ENCODE measurements around the gene SP6. TPM values are rescaled to one million over a fixed set of nuclear protein-coding genes. Genes with fewer than 3 reads are reported as not detected.

The SP6 gene
- total RNA-seq, 4 donors from 2014 or later: 1.1 to 6.4 (median 3.8) TPM

DNA sequence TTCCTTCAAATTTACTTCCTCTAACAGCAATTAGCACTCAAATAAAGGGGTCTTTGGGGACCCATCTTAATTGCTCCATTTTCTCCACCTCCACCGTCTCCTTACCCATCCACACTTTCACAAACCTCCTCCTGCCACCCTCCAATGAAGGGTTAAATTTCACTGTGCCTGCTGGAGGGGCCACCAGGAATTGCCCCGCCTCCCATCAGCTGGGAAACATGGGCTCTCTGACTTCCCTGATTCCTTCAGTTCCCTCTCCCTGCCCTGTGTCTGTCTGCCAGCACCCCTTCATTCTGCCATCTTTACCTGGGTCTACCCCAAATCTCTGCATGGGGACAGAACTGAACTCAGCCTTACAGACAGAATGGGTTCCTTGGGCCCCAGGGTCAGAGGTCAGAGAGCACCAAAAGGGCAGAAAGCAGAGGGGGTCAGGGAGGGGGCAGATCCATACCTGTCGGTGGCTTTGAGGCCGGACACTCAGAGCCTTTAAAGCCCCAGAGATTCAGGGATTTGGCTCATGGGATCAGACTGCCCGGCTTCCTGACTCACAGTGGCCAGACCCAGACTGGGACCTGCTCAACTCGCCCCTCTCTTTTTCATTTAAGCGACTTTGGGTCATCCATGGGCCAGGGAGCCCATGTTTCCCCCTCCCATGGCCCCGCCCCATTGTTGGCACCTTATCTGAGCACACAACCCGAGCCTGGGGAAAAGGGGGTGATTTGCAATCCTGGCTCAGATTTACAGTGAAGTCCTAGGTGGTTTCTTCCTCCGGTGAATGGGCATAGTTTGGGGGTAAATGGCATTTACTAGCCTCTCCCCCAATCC, 27.5 kb upstream of the SP6 start:
- no peak overlapping the region for H3K4me3 ChIP-seq
- no peaks in the 10 kb centered on the region for H3K9me3 ChIP-seq
- WGBS, 2 donors: 55 to 60% methylated on average over 10 of the region's 10 CpGs
- H3K27ac ChIP-seq: no peak overlapping the region
- intact Hi-C loops (cut with DNase I): no loop called here
- DNase-seq: no peak
- TF ChIP-seq POLR2A (IDR thresholded peaks at IDR 0.05): no peak
- TF ChIP-seq, protein P1, sequence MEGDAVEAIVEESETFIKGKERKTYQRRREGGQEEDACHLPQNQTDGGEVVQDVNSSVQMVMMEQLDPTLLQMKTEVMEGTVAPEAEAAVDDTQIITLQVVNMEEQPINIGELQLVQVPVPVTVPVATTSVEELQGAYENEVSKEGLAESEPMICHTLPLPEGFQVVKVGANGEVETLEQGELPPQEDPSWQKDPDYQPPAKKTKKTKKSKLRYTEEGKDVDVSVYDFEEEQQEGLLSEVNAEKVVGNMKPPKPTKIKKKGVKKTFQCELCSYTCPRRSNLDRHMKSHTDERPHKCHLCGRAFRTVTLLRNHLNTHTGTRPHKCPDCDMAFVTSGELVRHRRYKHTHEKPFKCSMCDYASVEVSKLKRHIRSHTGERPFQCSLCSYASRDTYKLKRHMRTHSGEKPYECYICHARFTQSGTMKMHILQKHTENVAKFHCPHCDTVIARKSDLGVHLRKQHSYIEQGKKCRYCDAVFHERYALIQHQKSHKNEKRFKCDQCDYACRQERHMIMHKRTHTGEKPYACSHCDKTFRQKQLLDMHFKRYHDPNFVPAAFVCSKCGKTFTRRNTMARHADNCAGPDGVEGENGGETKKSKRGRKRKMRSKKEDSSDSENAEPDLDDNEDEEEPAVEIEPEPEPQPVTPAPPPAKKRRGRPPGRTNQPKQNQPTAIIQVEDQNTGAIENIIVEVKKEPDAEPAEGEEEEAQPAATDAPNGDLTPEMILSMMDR (IDR thresholded peaks at IDR 0.05): no peak
- H3K36me3 ChIP-seq: no peaks in the 10 kb centered on the region
- peaks cover 0 to 20% (median 10%) of the 10 kb centered on the region in 3 donors for H3K4me1 ChIP-seq
- H3K27me3 ChIP-seq: peaks cover 0 to 55% (median 0%) of the 10 kb centered on the region in 4 donors

DNA sequence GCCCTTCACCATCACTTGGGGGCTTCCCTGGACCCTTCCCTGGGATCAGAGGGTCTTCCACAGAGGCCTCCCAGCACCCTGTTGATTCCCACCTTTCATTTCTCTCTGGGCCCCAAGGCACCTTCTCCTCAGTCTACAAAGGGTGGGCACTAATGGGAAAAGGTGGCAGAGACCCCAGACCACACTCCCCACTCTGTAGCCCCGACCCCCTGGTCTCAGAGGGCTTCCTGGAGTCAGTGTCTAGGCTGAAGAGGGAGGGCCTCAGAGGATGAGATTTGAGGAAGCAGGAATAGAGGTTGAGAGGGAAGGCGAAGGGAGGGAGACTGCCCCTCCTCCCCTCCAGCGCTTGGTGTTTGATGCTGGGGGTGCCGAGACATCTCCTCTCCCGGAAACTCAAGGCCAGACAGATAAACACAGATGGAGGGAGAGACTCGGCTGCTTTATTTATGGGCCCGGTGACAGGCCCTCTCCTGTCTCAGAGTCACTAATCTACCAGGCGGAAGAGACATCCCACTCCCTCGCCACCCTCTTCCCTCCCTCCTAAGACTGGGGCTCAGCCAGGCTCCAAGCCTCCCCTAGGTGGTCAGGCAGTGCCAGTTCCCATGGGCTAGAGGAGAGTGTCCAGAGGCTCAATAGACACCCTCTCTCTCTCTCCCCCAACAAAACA, 26.5 kb upstream of the SP6 start:
- intact Hi-C loops (cut with DNase I): no loop called here
- no peak overlapping the region for H3K4me3 ChIP-seq
- WGBS, 2 donors: 54 to 68% methylated on average over 6 to 7 of the region's 9 CpGs
- H3K27ac ChIP-seq: no peak overlapping the region
- peaks cover under 1 to 19% (median 8%) of the 10 kb centered on the region in 3 donors for H3K4me1 ChIP-seq
- H3K9me3 ChIP-seq: no peaks in the 10 kb centered on the region
- no peak for TF ChIP-seq POLR2A (IDR thresholded peaks at IDR 0.05)
- TF ChIP-seq, protein P1 (IDR thresholded peaks at IDR 0.05): no peak
- no peak for DNase-seq
- no peaks in the 10 kb centered on the region for H3K36me3 ChIP-seq
- H3K27me3 ChIP-seq: peaks cover 0 to 64% (median 3%) of the 10 kb centered on the region in 4 donors

DNA sequence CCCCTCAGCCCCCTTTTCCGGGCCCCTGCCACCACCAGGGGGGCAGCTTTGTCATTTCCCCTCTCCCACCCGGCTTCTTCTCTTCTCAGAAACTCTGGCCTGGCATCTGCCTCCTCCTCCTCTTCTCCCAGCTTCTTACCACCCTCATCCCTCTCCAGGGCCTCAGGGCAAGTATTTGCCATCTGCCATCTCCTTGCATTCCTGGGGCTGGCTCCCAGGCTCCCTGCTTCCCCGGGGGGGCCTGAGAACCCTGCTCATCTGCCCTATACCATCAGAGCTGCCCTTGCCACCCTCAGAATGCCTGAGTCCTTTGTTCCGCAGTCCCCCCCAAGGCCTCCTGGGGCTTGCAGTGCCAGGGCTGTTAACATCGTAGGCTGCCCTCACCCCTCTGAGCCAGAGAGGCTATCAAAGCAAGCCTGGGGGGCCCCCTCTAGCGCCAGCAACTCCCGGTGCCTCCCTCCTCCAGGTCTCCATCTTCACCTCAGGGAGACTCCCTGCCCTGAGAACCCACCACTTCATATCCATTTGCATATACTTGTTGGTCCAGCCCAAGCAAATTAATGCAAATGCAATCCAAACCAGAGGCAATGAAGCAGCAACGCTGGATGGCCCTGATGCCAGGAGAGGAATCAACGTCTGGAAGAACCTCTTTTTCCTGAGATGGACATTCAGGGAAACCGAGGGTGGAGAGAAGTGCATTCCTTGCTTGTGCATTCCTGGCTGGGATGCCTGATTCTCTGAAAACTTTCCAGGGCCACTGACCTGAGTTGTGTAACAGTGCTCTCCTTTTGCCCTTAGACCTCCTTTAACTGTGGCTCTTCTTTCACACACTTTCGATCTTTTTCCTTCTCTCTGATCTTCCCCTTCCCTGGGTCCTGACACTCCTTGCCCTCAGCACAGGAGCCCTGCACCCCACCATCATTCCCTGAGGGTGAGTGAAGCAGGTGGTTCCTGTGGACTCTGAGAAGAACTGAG, 24.3 kb upstream of the SP6 start:
- Histone ChIP-seq H3K27me3 (peaks cover 0 to 86% (median 3%) of the 10 kb centered on the region in 4 donors), H3K4me3 (no peak overlapping the region), H3K36me3 (no peaks in the 10 kb centered on the region), H3K4me1 (peaks cover 4 to 17% (median 9%) of the 10 kb centered on the region in 3 donors), H3K27ac (no peak overlapping the region), H3K9me3 (no peaks in the 10 kb centered on the region)
- intact Hi-C loops (cut with DNase I): no loop called here
- 47 to 63% methylated on average over 7 of the region's 11 CpGs for WGBS, 2 donors
- TF ChIP-seq, protein P1 (IDR thresholded peaks at IDR 0.05): no peak
- TF ChIP-seq POLR2A (IDR thresholded peaks at IDR 0.05): no peak
- DNase-seq: no peak

DNA sequence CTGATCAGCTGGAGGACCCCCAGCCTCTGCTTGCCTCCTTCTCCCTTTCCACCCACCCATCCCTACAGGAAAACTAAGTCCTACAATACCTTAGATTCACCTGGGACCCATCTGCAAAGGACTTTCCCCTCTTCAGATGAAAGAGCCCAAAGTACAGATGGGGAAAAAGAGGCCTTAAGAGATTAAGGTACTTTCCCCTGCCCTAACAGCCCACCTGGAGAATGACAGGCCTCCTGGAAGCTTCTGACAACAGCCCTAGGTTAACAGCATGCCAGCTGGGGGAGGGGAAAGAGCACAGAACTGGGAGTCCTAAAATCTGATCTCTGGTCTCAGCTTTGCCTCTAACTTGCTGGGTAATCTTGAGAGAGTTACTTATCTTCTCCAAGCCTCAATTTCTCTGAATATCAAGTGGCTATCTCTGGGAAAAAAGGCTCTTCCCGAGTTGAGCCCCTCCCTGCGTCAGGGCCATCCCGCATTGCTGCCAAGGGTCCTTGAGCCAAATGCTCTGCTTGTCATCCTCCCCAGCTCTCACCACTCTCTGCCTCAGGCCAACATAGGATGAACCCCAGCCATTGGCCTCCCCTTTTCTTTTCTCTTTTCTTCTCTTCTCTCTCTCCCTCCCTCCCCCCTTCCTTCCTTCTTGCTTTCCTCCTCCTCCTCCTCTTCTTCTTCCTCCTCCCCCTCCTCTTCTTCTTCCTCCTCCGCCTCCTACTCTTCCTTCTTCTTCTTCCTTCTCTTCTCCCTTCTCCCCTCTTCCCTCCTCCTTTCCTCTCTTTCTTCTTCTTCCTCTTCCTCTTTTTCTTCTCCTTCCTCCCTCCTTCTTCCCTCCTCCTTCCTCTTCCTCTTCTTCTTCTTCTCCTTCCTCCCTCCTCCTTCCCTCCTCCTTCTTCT, 22.5 kb upstream of the SP6 start:
- TF ChIP-seq, protein P1 (IDR thresholded peaks at IDR 0.05): no peak
- TF ChIP-seq POLR2A (IDR thresholded peaks at IDR 0.05): no peak
- Histone ChIP-seq H3K4me3 (no peak overlapping the region), H3K9me3 (no peaks in the 10 kb centered on the region), H3K27ac (no peak overlapping the region), H3K36me3 (no peaks in the 10 kb centered on the region), H3K27me3 (peaks cover 0 to 94% (median 3%) of the 10 kb centered on the region in 4 donors), H3K4me1 (peaks cover 4 to 17% (median 9%) of the 10 kb centered on the region in 3 donors)
- intact Hi-C loops (cut with DNase I): no loop called here
- DNase-seq: no peak
- 49 to 76% methylated on average over 4 of the region's 4 CpGs for WGBS, 2 donors
